NB4 (cell line): ENCODE data around the gene OR56B1.
A peak's percentile ranks its signal among the peaks of the same experiment; 100 is the strongest.

ENCODE experiments used
- DNase-seq: peaks from one replicate; pipeline ENCODE4 v3.0.0; 2010; ENCODE audit warnings: low read depth
- H3K4me3 ChIP-seq: one replicate; pipeline ENCODE4 v1.5.1; 2011; ENCODE audit warnings: mild to moderate bottlenecking, low read depth, low read length, moderate library complexity
- CTCF ChIP-seq: IDR thresholded peaks from one replicate; pipeline ENCODE4 v1.5.1; 2012; ENCODE audit warnings: low read depth, low read length
- MAX ChIP-seq: IDR thresholded peaks from 2 replicates; pipeline ENCODE4 v1.6.1; 2011; ENCODE audit warnings: low read depth, low read length
- MYC ChIP-seq: IDR thresholded peaks from 2 replicates; pipeline ENCODE4 v1.6.1; 2011; ENCODE audit warnings: low read depth, low read length
- POLR2A ChIP-seq: IDR thresholded peaks from 2 replicates; pipeline ENCODE4 v1.6.1; 2011; ENCODE audit warnings: mild to moderate bottlenecking; ENCODE audit not compliant: insufficient read length; ENCODE audit errors: extremely low read depth

OR56B1 gene

GRCh38 chr11:5691964-5692361 is 44.3 kb upstream of the OR56B1 start:
- TF ChIP-seq CTCF (no peak), MYC (no peak), MAX (no peak), POLR2A (no peak)
- peak; percentile 54 for DNase-seq
- H3K4me3 ChIP-seq, result no peak overlapping the region

GRCh38 chr11:5694642-5695041 is 41.6 kb upstream of the OR56B1 start:
- H3K4me3 ChIP-seq, result no peak overlapping the region
- no peak for TF ChIP-seq CTCF
- TF ChIP-seq POLR2A, result no peak
- no peak for TF ChIP-seq MYC
- TF ChIP-seq MAX, result no peak
- no peak for DNase-seq

- no peak for DNase-seq
- H3K4me3 ChIP-seq, result no peak overlapping the region
- TF ChIP-seq POLR2A (no peak), CTCF (no peak), MAX (no peak), MYC (no peak)
Measured at GRCh38 chr11:5695580-5695979, 40.7 kb upstream of the OR56B1 start.

GRCh38 chr11:5696210-5696609 is 40.0 kb upstream of the OR56B1 start:
- no peak for DNase-seq
- TF ChIP-seq POLR2A (no peak), MAX (no peak), MYC (no peak), CTCF (no peak)
- no peak overlapping the region for H3K4me3 ChIP-seq

- TF ChIP-seq MYC, result no peak
- TF ChIP-seq MAX, result no peak
- TF ChIP-seq POLR2A, result no peak
- TF ChIP-seq CTCF, result no peak
- H3K4me3 ChIP-seq, result no peak overlapping the region
Measured at GRCh38 chr11:5698281-5698680, 38.0 kb upstream of the OR56B1 start.

GRCh38 chr11:5700421-5701054 is 35.7 kb upstream of the OR56B1 start:
- peak; percentile 48 for DNase-seq
- H3K4me3 ChIP-seq, result peak overlapping the region; percentile 0
- no peak for TF ChIP-seq MYC
- TF ChIP-seq MAX, result no peak
- TF ChIP-seq POLR2A, result no peak

More at GRCh38 chr11:5698281-5698680, 38.0 kb upstream of the OR56B1 start:
- no peak for DNase-seq
